Measurements from ENCODE around the gene NTRK1. TPM values are rescaled to one million over a fixed set of nuclear protein-coding genes. Genes with fewer than 3 reads are reported as not detected.

NTRK1 gene
- total RNA-seq, 1 experiment from 2014 or later, result 0.89 TPM

GRCh38 chr1:156845055-156845952 lies 15.4 kb upstream of the NTRK1 start (continued):
- no peak for TF ChIP-seq REST (IDR thresholded peaks at IDR 0.05; ENCODE audit: low read depth)
- TF ChIP-seq MAX (IDR thresholded peaks at IDR 0.05), result no peak
- TF ChIP-seq ATF3 (IDR thresholded peaks at IDR 0.05), result no peak
- TF ChIP-seq SRF (IDR thresholded peaks at IDR 0.05; ENCODE audit: low read depth), result no peak
- TF ChIP-seq FOSL1 (IDR thresholded peaks at IDR 0.05; ENCODE audit: low read depth), result no peak
- no peak for TF ChIP-seq POLR2A (IDR thresholded peaks at IDR 0.05; ENCODE audit: borderline replicate concordance, extremely low read depth, insufficient read depth, insufficient read length)

- RAD21 ChIA-PET (ENCODE audit: low non-redundant PET in 1 of 2, low total read pairs in 2 of 2, uncharacterized antibody in 2 of 2, unreplicated experiment in 2 of 2), result no interaction called here
- CTCF ChIA-PET, result no interaction called here
- Histone ChIP-seq H3K9me2 (ENCODE audit: insufficient read depth) (no peaks in the 10 kb centered on the region), H3K4me2 (ENCODE audit: low read length) (no peak overlapping the region), H3K9ac (ENCODE audit: low read length) (no peak overlapping the region), H3K36me3 (ENCODE audit: control insufficient read depth in 1 of 2, insufficient read depth in 2 of 2, low read length in 2 of 2) (no peaks in the 10 kb centered on the region), H3K27me3 (ENCODE audit: insufficient read depth, low read length) (no peaks in the 10 kb centered on the region), H3K4me1 (ENCODE audit: control insufficient read depth in 1 of 2, insufficient read depth in 2 of 2, low read length in 2 of 2) (no peaks in the 10 kb centered on the region), H3K9me3 (ENCODE audit: control insufficient read depth in 1 of 2, insufficient read depth in 1 of 2, low read depth in 1 of 2, low read length in 2 of 2) (no peaks in the 10 kb centered on the region), H3K79me2 (ENCODE audit: insufficient read depth, low read length) (no peaks in the 10 kb centered on the region), H3K4me3 (replicated peaks in 1 of 2; ENCODE audit: low read depth in 1 of 2, low read length in 2 of 2) (no peak overlapping the region), H4K20me1 (ENCODE audit: insufficient read depth) (no peaks in the 10 kb centered on the region), H3K27ac (ENCODE audit: low read depth, low read length) (no peak overlapping the region), H2AFZ (ENCODE audit: low read depth, low read length, poor library complexity, severe bottlenecking) (no peak overlapping the region)
- ATAC-seq (no peak), DNase-seq (ENCODE audit: low read depth, low spot score) (no peak)
- TF ChIP-seq ELF1 (IDR thresholded peaks at IDR 0.05; ENCODE audit: borderline replicate concordance, low read depth) (no peak), JUND (IDR thresholded peaks at IDR 0.05) (no peak), YY1 (IDR thresholded peaks at IDR 0.05; ENCODE audit: extremely low read depth, insufficient replicate concordance, low read depth, low read length) (no peak), ZFX (IDR thresholded peaks at IDR 0.05) (no peak), ZNF274 (IDR thresholded peaks at IDR 0.05; ENCODE audit: low read depth, low read length) (no peak), SIN3A (IDR thresholded peaks at IDR 0.05; ENCODE audit: low read depth) (no peak), ATF3 (IDR thresholded peaks at IDR 0.05) (no peak)
- POLR2A ChIA-PET, result no interaction called here
- intact Hi-C loops (cut with micrococcal nuclease), result no loop called here
- no TSS peak for BruUV-seq (replicated peaks)
Observed at GRCh38 chr1:156845953-156846545, 14.6 kb upstream of the NTRK1 start.

Measured in HCT116 (cell line).